GM23248 (cell line): ENCODE measurements around the gene RNLS.

Experiments used
- EZH2 ChIP-seq: fragments of 200-600 bp; sonication (generic); IDR thresholded peaks from 2 replicates; pipeline ENCODE4 v1.6.1; 2018; ENCODE audit warnings: antibody characterized with exemption, mild to moderate bottlenecking; ENCODE audit not compliant: insufficient read depth, poor library complexity, severe bottlenecking
- EZH2phosphoT487 ChIP-seq: fragments of 200-600 bp; sonication (generic); IDR thresholded peaks from 2 replicates; pipeline ENCODE4 v1.6.1; 2018; ENCODE audit warnings: antibody characterized with exemption, moderate library complexity, mild to moderate bottlenecking, low read depth; ENCODE audit not compliant: insufficient read depth

- TF ChIP-seq EZH2 (no peak), EZH2phosphoT487 (no peak)
Observed at GRCh38 chr10:88582411-88582805, 710 bp downstream of the RNLS start.
